ENCODE measurements around the gene UBE2R2.
"Not testable (repeated sequence)": the region's sequence is repeated elsewhere in the genome, so short reads cannot be mapped to it uniquely, and the experiment has no call there.

The UBE2R2 gene

DNA sequence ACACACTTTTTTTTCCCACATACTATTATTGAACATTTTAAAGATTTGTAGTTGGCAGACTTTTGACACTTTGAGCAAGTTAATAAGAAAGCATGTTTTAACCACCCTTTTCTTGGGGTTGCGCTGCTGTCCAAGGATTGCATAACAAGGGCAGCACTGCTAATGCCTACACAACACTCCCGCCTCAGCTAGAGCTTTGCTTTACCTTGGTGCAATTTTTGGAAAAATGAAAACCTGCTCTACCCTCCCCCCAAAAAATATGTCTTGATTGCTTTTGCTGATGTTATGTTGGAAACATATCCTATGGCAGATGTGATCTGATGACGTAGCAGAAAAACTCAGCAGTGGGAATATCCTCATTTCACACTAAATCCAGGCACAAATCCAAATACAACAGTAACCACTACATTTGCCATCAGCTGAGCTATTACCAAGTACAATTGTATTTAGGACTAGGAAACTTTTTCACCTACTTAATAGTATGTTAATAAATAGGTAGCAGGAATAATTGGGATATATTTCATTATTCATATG, 51.5 kb downstream of the UBE2R2 start:
- H3K9me3 ChIP-seq (ENCODE audit: insufficient read depth, low read depth, low read length), result no peaks in the 10 kb centered on the region
- no peaks in the 10 kb centered on the region for H3K4me1 ChIP-seq (ENCODE audit: insufficient read depth, low read length)
- 95% methylated on average over 3 of the region's 3 CpGs for WGBS
- no peak overlapping the region for H3K9ac ChIP-seq (ENCODE audit: low read depth, low read length)
- peaks cover 7% of the 10 kb centered on the region; the same call in 1 of the 2 replicates for H3K36me3 ChIP-seq (ENCODE audit: insufficient read depth, low read length)
- H3K4me3 ChIP-seq (ENCODE audit: low read length), result no peak overlapping the region
- no peak overlapping the region for H3K27ac ChIP-seq (ENCODE audit: low read depth, low read length)
- H3K27me3 ChIP-seq (ENCODE audit: insufficient read depth, low read length), result no peaks in the 10 kb centered on the region

DNA sequence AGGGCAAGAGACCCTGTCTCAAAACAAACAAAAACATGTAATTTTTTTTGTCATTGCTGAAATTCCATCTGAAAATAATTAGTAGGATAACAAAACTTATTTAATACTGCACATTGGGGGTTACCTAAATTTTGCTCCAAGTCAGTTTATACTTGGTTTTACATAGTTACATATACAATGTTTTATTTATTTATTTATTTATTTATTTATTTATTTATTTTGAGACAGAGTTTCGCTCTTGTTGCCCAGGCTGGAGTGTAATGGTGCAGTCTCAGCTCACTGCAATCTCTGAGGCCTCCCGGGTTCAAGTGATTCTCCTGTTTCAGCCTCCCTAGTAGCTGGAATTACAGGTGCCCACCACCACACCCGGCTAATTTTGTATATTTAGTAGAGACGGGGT, 52.3 kb downstream of the UBE2R2 start:
- H3K27me3 ChIP-seq (ENCODE audit: insufficient read depth, low read length); H3K4me3 ChIP-seq (ENCODE audit: low read length); H3K9ac ChIP-seq (ENCODE audit: low read depth, low read length); H3K27ac ChIP-seq (ENCODE audit: low read depth, low read length); H3K36me3 ChIP-seq (ENCODE audit: insufficient read depth, low read length); H3K4me1 ChIP-seq (ENCODE audit: insufficient read depth, low read length); H3K9me3 ChIP-seq (ENCODE audit: insufficient read depth, low read depth, low read length): not testable (repeated sequence)
- WGBS, result 96% methylated on average over 4 of the region's 4 CpGs

DNA sequence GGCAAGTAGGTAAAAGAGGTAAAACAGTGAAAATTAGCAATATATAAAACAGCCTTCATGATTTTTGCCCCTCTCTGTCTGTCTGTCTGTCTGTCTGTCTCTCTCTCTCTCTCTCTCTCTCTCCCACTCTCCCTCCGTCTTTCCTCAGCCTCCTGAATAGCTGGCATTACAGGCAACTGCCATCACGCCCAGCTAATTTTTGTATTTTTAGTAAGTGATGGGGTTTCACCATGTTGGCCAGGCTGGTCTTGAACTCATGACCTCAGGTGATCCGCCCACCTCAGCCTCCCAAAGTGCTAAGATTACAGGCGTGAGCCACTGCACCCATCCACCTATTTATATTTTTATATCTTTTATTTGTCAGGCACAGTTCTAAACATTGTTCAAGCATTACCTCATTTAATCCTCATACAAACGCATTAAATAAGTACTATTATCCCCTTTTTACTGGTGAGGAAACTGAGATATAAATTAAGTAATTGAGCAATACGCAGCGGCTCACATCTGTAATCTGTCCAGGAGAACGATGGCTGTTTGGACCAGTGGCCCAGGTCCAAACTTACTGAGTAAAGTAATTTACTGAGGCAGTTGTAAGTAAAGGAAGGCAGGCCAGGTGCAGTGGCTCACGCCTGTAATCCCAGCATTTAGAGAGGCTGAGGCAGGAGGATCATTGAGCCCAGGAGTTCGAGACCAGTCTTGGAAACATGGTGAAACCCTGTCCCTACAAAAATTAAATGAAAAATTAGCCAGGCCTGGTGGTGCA, 60.9 kb downstream of the UBE2R2 start:
- H3K9ac ChIP-seq (ENCODE audit: low read depth, low read length), result no peak overlapping the region
- 94% methylated on average over 10 of the region's 10 CpGs for WGBS
- peaks cover 12% of the 10 kb centered on the region; the same call in 1 of the 2 replicates for H3K4me1 ChIP-seq (ENCODE audit: insufficient read depth, low read length)
- no peaks in the 10 kb centered on the region for H3K9me3 ChIP-seq (ENCODE audit: insufficient read depth, low read depth, low read length)
- no peaks in the 10 kb centered on the region for H3K27me3 ChIP-seq (ENCODE audit: insufficient read depth, low read length)
- no peaks in the 10 kb centered on the region for H3K36me3 ChIP-seq (ENCODE audit: insufficient read depth, low read length)
- H3K27ac ChIP-seq (ENCODE audit: low read depth, low read length), result no peak overlapping the region
- no peak overlapping the region for H3K4me3 ChIP-seq (ENCODE audit: low read length)

DNA sequence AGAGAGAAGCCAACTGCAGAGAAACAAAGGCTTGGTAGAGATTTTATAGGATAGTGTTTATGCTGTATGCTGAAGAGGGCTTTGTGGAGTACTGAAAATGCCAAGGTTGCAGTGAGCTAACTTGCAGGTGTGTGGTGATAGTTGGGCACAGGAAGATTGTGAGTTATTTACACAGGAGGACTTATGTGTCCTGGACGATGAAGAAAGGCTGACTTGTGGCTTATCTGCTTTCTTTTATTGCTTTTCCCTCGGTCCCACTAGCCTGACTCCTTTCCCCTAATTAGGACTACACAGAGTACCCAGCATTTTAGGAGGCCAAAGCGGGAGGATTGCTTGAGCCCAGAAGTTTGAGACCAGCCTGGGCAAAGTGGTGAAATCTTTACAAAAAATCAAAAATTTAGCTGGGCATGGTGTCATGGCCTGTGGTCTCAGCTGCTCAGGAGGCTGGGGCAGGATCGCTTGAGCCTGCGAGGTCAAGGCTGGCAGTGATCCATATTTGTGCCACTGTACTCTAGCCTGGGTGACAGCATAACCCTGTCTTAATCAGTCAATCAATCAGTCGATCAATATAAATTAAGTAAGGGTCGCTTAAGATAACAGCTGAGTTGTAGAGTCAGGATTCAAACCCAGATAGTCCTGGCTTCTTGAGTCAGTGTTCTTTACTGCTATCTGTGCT, 61.9 kb downstream of the UBE2R2 start:
- no peaks in the 10 kb centered on the region for H3K36me3 ChIP-seq (ENCODE audit: insufficient read depth, low read length)
- 93% methylated on average over 7 of the region's 7 CpGs for WGBS
- peaks cover 12% of the 10 kb centered on the region; the same call in 1 of the 2 replicates for H3K4me1 ChIP-seq (ENCODE audit: insufficient read depth, low read length)
- H3K27ac ChIP-seq (ENCODE audit: low read depth, low read length), result no peak overlapping the region
- H3K9ac ChIP-seq (ENCODE audit: low read depth, low read length), result no peak overlapping the region
- no peaks in the 10 kb centered on the region for H3K9me3 ChIP-seq (ENCODE audit: insufficient read depth, low read depth, low read length)
- no peak overlapping the region for H3K4me3 ChIP-seq (ENCODE audit: low read length)
- no peaks in the 10 kb centered on the region for H3K27me3 ChIP-seq (ENCODE audit: insufficient read depth, low read length)

- no peak overlapping the region for H3K4me3 ChIP-seq (ENCODE audit: low read length)
- H3K9ac ChIP-seq (ENCODE audit: low read depth, low read length), result no peak overlapping the region
- no peaks in the 10 kb centered on the region for H3K36me3 ChIP-seq (ENCODE audit: insufficient read depth, low read length)
- no peak overlapping the region for H3K27ac ChIP-seq (ENCODE audit: low read depth, low read length)
- H3K4me1 ChIP-seq (ENCODE audit: insufficient read depth, low read length), result peaks cover 23% of the 10 kb centered on the region
- H3K9me3 ChIP-seq (ENCODE audit: insufficient read depth, low read depth, low read length), result no peaks in the 10 kb centered on the region
- no peaks in the 10 kb centered on the region for H3K27me3 ChIP-seq (ENCODE audit: insufficient read depth, low read length)
- 85% methylated on average over 7 of the region's 8 CpGs for WGBS
These were observed 63.5 kb downstream of the UBE2R2 start for GRCh38 chr9:33880211-33881089.

- no peak overlapping the region for H3K4me3 ChIP-seq (ENCODE audit: low read length)
- no peaks in the 10 kb centered on the region for H3K9me3 ChIP-seq (ENCODE audit: insufficient read depth, low read depth, low read length)
- peaks cover 23% of the 10 kb centered on the region for H3K4me1 ChIP-seq (ENCODE audit: insufficient read depth, low read length)
- H3K27ac ChIP-seq (ENCODE audit: low read depth, low read length), result no peak overlapping the region
- H3K9ac ChIP-seq (ENCODE audit: low read depth, low read length), result no peak overlapping the region
- 60% methylated on average over 1 of the region's 1 CpG for WGBS
- no peaks in the 10 kb centered on the region for H3K27me3 ChIP-seq (ENCODE audit: insufficient read depth, low read length)
- H3K36me3 ChIP-seq (ENCODE audit: insufficient read depth, low read length), result 0 out of 2 replicates have a peak, but pooled peaks cover under 1% of the 10 kb centered on the region
These were observed 64.7 kb downstream of the UBE2R2 start for GRCh38 chr9:33881635-33882034.

DNA sequence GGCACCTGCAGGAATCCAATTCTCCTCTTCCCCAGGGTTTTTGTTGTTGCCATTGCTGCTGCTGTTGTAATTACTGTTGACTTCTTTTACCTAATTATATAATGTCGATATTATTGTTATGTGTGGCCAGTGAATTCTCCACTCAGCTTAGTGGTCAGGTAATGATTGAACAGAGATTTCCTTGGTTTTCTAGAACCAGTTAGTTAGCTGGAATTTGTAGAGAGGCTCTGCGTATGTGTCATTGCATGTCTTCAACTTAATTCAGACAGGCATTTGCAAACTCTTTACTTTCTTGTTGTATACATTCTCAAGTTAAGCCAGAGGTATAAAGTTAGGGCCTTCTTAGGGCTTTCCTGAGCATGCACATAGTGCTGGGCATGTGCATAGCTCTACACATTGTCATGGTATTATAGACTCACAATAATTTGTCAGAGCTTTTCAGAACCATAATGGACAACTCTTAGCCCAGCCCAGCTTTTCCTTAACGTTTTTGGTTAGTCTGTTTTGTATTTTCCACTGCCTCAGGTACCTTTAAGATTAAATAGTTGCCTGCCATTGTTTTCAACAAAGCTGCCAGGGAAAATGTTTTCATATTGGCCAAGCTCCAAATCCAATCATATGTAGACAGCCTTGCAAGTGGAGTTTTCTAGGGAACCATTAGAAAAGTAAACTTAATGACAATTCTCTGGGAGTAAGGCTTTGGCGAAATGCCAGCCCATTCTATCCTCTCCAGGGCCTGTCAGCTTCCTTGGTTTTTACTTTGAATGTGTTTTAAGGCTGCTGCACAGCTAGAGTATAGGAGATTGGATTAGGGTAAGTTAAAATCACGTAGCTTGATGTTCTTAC, 68.1 kb downstream of the UBE2R2 start:
- H3K9me3 ChIP-seq (ENCODE audit: insufficient read depth, low read depth, low read length), result no peaks in the 10 kb centered on the region
- H3K4me3 ChIP-seq (ENCODE audit: low read length), result no peak overlapping the region
- no peak overlapping the region for H3K27ac ChIP-seq (ENCODE audit: low read depth, low read length)
- peaks cover 19% of the 10 kb centered on the region for H3K4me1 ChIP-seq (ENCODE audit: insufficient read depth, low read length)
- no peak overlapping the region for H3K9ac ChIP-seq (ENCODE audit: low read depth, low read length)
- H3K36me3 ChIP-seq (ENCODE audit: insufficient read depth, low read length), result peaks cover 20% of the 10 kb centered on the region; the same call in 1 of the 2 replicates
- 87% methylated on average over 4 of the region's 5 CpGs for WGBS
- H3K27me3 ChIP-seq (ENCODE audit: insufficient read depth, low read length), result no peaks in the 10 kb centered on the region

- Histone ChIP-seq H3K9ac (ENCODE audit: low read depth, low read length) (no peak overlapping the region), H3K36me3 (ENCODE audit: insufficient read depth, low read length) (peaks cover 23% of the 10 kb centered on the region; the same call in 1 of the 2 replicates), H3K9me3 (ENCODE audit: insufficient read depth, low read depth, low read length) (no peaks in the 10 kb centered on the region), H3K4me3 (ENCODE audit: low read length) (no peak overlapping the region), H3K27ac (ENCODE audit: low read depth, low read length) (no peak overlapping the region), H3K4me1 (ENCODE audit: insufficient read depth, low read length) (peaks cover 11% of the 10 kb centered on the region), H3K27me3 (ENCODE audit: insufficient read depth, low read length) (no peaks in the 10 kb centered on the region)
- WGBS, result 98% methylated on average over 2 of the region's 2 CpGs
These were observed 69.0 kb downstream of the UBE2R2 start for GRCh38 chr9:33885948-33886347.

GRCh38 chr9:33893861-33894260, 76.9 kb downstream of the UBE2R2 start:
- no peak overlapping the region for H3K9ac ChIP-seq (ENCODE audit: low read depth, low read length)
- H3K36me3 ChIP-seq (ENCODE audit: insufficient read depth, low read length), result peaks cover 20% of the 10 kb centered on the region; the same call in 1 of the 2 replicates
- H3K27me3 ChIP-seq (ENCODE audit: insufficient read depth, low read length), result no peaks in the 10 kb centered on the region
- no peak overlapping the region for H3K27ac ChIP-seq (ENCODE audit: low read depth, low read length)
- no peak overlapping the region for H3K4me3 ChIP-seq (ENCODE audit: low read length)
- H3K4me1 ChIP-seq (ENCODE audit: insufficient read depth, low read length), result no peaks in the 10 kb centered on the region
- H3K9me3 ChIP-seq (ENCODE audit: insufficient read depth, low read depth, low read length), result no peaks in the 10 kb centered on the region

DNA sequence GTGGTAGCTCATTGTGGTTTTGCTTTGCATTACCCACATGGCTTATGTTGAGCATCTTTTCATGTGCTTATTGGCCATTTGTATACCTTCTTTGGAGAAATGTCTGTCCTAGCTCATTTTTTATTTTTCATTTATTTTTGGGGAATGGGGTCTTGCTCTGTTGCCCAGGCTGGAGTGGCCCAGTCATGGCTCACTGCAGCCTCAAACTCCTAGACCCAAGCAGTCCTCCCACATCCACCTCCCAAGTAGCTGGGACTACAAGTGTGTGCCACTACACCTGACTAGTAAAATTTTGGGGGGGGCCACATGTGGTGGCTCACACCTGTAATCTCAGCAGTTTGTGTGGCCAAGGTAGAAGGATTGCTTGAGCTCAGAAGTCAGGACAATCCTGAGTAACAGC, 77.4 kb downstream of the UBE2R2 start:
- no peak overlapping the region for H3K9ac ChIP-seq (ENCODE audit: low read depth, low read length)
- peaks cover 19% of the 10 kb centered on the region; the same call in 1 of the 2 replicates for H3K36me3 ChIP-seq (ENCODE audit: insufficient read depth, low read length)
- no peaks in the 10 kb centered on the region for H3K4me1 ChIP-seq (ENCODE audit: insufficient read depth, low read length)

More for the DNA sequence above, 77.4 kb downstream of the UBE2R2 start:
- no peaks in the 10 kb centered on the region for H3K9me3 ChIP-seq (ENCODE audit: insufficient read depth, low read depth, low read length)
- H3K27ac ChIP-seq (ENCODE audit: low read depth, low read length), result no peak overlapping the region
- H3K4me3 ChIP-seq (ENCODE audit: low read length), result no peak overlapping the region
- no peaks in the 10 kb centered on the region for H3K27me3 ChIP-seq (ENCODE audit: insufficient read depth, low read length)
